NCI-H128 (cell line): Measurements from ENCODE around the gene DELE1.
"Not testable (repeated sequence)": the region's sequence is repeated elsewhere in the genome, so short reads cannot be mapped to it uniquely, and the experiment has no call there.

ENCODE experiments used
- DNase-seq: peaks from one replicate; lab custom pipeline; 2025; ENCODE audit not compliant: unreplicated experiment; lab: John Stamatoyannopoulos, UW

Gene DELE1

GRCh38 chr5:141883892-141884318 is 39.8 kb upstream of the DELE1 start:
- DNase-seq, result no peak

GRCh38 chr5:141889282-141889871 is 34.3 kb upstream of the DELE1 start:
- no peak for DNase-seq

DNA sequence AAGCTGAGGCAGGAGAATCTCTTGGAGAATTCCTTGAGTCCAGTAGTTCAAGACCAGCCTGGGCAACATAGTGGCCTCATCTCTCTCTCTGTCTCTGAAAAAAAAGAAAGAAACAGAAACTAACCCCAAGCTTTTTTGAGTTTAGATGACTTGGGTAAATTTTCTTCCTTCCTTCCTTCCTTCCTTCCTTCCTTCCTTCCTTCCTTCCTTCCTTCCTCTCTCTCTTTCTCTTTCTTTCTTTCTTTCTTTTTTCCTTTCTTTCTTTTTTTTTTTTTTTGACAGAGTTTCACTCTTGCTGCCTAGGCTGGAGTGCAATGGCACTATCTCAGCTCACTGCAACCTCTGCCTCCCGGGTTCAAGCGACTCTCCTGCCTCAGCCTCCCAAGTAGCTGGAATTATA is 33.2 kb upstream of the DELE1 start:
- DNase-seq, result not testable (repeated sequence)

GRCh38 chr5:141897425-141897824 is 26.2 kb upstream of the DELE1 start:
- DNase-seq, result no peak

DNA sequence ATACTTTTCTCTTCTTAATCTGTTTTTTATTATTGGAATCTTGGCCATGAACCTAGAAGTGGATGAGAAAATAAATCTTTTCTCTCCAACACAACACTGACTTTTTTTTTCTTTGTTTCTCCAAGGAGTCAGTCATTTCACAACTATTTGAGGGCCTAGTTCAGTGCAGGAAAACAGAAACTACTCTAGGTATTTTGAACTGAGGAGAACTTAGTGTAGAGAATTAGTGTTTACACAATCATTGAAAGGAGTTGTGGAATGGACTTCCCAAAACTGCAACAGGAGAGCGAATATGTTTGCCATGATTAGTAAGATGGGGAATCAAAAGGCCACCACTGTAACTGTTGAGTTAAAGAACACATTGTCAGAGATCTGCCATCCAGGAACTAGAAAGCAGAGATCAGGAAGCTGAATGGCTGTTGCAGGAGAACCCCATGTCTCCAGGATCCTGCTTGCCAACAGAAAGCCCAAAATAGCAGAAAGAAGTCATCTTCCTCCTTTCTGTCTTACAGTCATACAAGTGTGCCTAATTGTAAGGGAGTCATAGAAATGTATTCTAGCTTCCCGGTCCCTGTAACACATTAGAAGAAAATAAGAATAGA is 25.1 kb upstream of the DELE1 start:
- DNase-seq, result no peak

GRCh38 chr5:141902015-141902814 is 21.5 kb upstream of the DELE1 start:
- no peak for DNase-seq

DNA sequence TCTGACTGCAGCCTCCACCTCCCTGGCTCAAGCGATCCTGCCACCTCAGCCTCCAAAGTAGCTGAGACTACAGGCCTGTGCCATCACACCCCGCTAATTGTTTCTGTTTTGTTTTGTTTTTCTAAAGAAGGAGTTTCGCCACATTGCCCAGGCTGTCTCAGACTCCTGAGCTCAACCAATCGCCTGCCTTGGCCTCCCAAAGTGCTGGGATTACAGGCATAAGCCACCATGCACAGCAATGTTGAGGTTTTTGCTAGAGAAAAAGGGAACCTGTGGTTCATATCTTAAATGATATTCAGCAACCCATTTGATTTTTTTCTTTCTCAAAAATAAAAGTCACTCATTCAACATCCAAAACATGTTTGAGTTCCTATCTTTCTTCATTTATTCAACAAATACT is 20.4 kb upstream of the DELE1 start:
- DNase-seq, result no peak

- DNase-seq, result no peak
Observed at GRCh38 chr5:141904551-141904950, 19.1 kb upstream of the DELE1 start.

- no peak for DNase-seq
Observed at GRCh38 chr5:141906517-141906916, 17.2 kb upstream of the DELE1 start.

- no peak for DNase-seq
Observed at GRCh38 chr5:141906972-141907371, 16.7 kb upstream of the DELE1 start.

DNA sequence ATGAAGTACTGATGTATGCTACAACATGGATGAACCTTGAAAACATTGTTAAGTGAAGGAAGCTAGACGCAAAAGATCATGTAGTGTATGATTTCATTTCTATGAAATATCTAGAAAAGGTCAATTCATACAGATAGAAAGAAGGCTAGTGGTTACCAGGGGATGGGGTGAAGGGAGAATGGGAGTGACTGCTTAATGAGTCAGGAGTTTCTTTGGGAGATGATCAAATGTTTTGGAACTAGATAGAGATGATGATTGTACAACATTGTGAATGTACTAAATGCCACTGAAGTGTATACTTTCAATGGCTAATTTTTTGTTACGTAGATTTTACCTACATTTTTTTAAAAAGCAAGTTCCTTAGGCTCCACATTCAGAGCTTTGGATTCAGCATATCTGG is 14.9 kb upstream of the DELE1 start:
- DNase-seq, result no peak

GRCh38 chr5:141909212-141909611 is 14.5 kb upstream of the DELE1 start:
- DNase-seq, result no peak

DNA sequence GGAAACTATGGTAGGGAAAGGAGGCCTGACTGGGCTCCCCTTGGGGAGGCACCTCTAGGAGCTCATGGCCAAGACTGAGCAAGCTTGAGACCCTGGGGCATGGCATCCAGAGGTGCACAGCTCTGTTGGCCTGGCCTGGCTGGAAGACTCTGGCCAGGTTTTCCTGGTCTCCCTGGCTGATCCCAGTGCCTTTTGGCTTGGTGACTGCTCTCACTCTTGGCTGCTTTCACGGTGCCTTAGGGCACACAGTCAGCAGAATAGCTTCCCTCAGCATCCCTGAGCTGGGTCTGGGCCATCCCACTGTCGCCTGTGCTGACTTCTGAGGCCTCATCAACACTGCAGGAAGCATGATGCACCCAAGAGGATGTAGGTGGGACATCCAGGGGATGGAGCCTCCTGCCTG is 13.4 kb upstream of the DELE1 start:
- no peak for DNase-seq

- no peak for DNase-seq
Observed at GRCh38 chr5:141913560-141914198, 10.0 kb upstream of the DELE1 start.

DNA sequence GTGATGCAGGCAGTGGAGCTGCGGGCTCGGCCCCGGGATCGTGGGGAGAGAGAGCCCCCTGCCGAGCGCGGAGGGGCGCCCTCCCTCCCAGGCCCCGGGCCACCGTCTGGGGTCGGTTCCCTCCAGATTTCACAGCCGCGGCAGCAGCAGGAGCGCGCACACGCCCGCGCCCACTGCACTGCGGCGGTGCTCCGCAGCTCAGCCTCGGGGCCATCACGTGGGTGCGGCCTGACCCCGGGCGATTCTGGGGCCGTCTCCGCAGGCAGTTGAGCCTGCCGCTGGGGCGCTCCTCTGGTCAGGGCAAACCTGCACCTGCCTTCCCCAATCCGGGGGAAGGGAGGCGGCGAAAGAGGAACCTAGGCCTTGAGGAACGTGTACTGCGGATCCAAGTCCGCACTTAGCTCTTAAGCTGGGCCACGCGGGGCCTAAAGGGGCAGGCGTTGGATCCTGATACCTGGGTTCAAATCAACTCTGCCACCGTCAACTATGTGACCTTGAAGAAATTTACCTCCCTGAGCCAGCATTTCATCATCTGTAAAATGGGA is 9.4 kb upstream of the DELE1 start:
- DNase-seq, result no peak

- no peak for DNase-seq
Observed at GRCh38 chr5:141914797-141915196, 8.9 kb upstream of the DELE1 start.

- no peak for DNase-seq
Observed at GRCh38 chr5:141915881-141916336, 7.8 kb upstream of the DELE1 start.

DNA sequence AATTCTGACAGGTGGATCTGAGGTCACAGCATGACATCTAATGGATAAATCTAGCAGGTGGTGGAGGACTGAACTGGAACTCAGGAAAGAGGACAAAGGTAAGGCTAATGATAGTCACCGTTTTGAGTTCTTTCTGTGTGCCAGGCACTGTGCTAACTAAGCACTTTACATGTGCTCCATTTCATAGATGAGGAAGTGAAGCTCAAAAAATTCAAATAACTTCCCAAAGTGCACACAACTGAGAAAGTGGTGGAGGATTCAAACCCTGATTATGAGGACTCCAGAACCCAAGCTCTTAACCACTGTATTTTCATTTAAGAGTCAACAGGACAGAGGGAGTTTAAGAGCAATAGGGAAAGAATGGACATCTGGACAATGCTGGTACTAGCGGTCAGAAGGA is 7.1 kb upstream of the DELE1 start:
- no peak for DNase-seq

- no peak for DNase-seq
Observed at GRCh38 chr5:141917760-141918159, 5.9 kb upstream of the DELE1 start.

DNA sequence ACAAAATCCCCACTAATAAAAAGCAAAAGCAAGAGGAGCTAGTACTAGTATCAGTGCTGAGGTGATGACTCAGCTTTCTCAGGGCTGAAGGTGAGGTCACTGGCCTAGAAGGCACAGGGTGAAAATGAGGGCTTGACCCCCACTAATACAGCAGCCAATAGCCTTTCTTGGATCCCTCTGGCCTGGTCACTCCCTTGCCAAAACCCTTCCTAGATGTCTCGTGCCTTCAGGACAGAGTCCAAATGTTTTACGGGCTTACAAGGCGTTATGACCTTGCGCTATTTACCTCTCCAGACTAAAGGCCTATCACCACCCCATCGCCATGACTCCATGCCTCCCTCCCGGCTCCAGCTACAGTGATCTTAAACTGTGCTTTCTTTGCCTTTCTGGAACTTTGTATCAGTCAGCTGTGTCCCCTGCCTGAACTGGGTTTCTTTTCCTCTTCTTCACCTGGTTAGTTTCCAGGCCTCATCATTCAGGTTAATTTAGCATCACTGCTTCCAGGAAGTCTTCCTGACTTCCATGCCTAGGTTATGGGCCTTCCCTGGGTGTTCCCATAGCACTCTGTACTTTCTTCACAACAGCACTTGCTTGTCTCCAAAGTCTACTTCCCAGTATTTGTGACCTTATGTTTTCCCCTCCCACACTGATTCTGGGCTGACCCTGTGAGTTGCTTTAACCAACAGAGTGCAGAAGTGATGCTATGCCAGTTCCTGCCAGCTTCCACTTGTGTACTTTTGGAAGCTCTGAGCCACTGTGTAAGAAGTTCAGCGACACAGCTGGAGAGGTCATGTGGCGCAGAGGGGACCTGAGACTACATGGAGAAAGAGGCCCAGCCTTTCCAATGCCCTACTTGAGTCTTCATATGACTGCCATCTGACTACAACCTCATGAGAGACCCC is 4.2 kb upstream of the DELE1 start:
- DNase-seq, result no peak
